ENCODE results near the gene ADGRD2. TPM values are rescaled to one million over a fixed set of nuclear protein-coding genes. Genes with fewer than 3 reads are reported as not detected.

Gene ADGRD2
- polyA plus RNA-seq, 4 donors = not detected

GRCh38 chr9:124517600-124517999 lies 67.3 kb downstream of the ADGRD2 start:
- DNase-seq (no peak), FAIRE-seq (no peak)
- 74 to 87% (median 86%) methylated on average over 5 of the region's 5 CpGs for WGBS, 3 donors
- Histone ChIP-seq H3K4me1 (ENCODE audit: control insufficient read depth in 3 of 3, insufficient read depth in 2 of 3, low read depth in 1 of 3, low read length in 2 of 3) (peaks cover 0 to 10% (median 0%) of the 10 kb centered on the region in 3 donors), H3K36me3 (ENCODE audit: control insufficient read depth in 3 of 3, insufficient read depth in 2 of 3, low read depth in 1 of 3, low read length in 3 of 3) (peaks cover 0 to 18% (median 6%) of the 10 kb centered on the region in 3 donors), H3K9me3 (ENCODE audit: control insufficient read depth in 2 of 2, insufficient read depth in 1 of 2, low read depth in 1 of 2, low read length in 1 of 2) (no peaks in the 10 kb centered on the region), H3K27ac (ENCODE audit: low read depth in 1 of 3, low read length in 2 of 3) (no peak overlapping the region), H3K27me3 (ENCODE audit: control insufficient read depth in 3 of 3, insufficient read depth in 3 of 3, low read length in 3 of 3) (peaks cover 0 to 2% (median 0%) of the 10 kb centered on the region in 3 donors), H3K4me3 (ENCODE audit: low read depth in 1 of 3, low read length in 3 of 3) (no peak overlapping the region)

GRCh38 chr9:124518116-124518515 lies 67.9 kb downstream of the ADGRD2 start:
- DNase-seq (no peak), FAIRE-seq (no peak)
- no peaks in the 10 kb centered on the region for H3K9me3 ChIP-seq (ENCODE audit: control insufficient read depth in 2 of 2, insufficient read depth in 1 of 2, low read depth in 1 of 2, low read length in 1 of 2)
- peaks cover 0 to 20% (median 6%) of the 10 kb centered on the region in 3 donors for H3K36me3 ChIP-seq (ENCODE audit: control insufficient read depth in 3 of 3, insufficient read depth in 2 of 3, low read depth in 1 of 3, low read length in 3 of 3)
- no peak overlapping the region for H3K27ac ChIP-seq (ENCODE audit: low read depth in 1 of 3, low read length in 2 of 3)
- H3K27me3 ChIP-seq (ENCODE audit: control insufficient read depth in 3 of 3, insufficient read depth in 3 of 3, low read length in 3 of 3) = no peaks in the 10 kb centered on the region
- H3K4me3 ChIP-seq (ENCODE audit: low read depth in 1 of 3, low read length in 3 of 3) = no peak overlapping the region
- 94 to 97% (median 96%) methylated on average over 7 of the region's 7 CpGs for WGBS, 3 donors
- H3K4me1 ChIP-seq (ENCODE audit: control insufficient read depth in 3 of 3, insufficient read depth in 2 of 3, low read depth in 1 of 3, low read length in 2 of 3) = peaks cover 0 to 10% (median 0%) of the 10 kb centered on the region in 3 donors

- Histone ChIP-seq H3K4me1 (ENCODE audit: control insufficient read depth in 3 of 3, insufficient read depth in 2 of 3, low read depth in 1 of 3, low read length in 2 of 3) (peaks cover 0 to 10% (median 0%) of the 10 kb centered on the region in 3 donors), H3K36me3 (ENCODE audit: control insufficient read depth in 3 of 3, insufficient read depth in 2 of 3, low read depth in 1 of 3, low read length in 3 of 3) (peaks cover 0 to 20% (median 6%) of the 10 kb centered on the region in 3 donors), H3K27me3 (ENCODE audit: control insufficient read depth in 3 of 3, insufficient read depth in 3 of 3, low read length in 3 of 3) (no peaks in the 10 kb centered on the region), H3K9me3 (ENCODE audit: control insufficient read depth in 2 of 2, insufficient read depth in 1 of 2, low read depth in 1 of 2, low read length in 1 of 2) (no peaks in the 10 kb centered on the region), H3K4me3 (ENCODE audit: low read depth in 1 of 3, low read length in 3 of 3) (no peak overlapping the region), H3K27ac (ENCODE audit: low read depth in 1 of 3, low read length in 2 of 3) (no peak overlapping the region)
- DNase-seq (peak; percentile 12 to 63), FAIRE-seq (no peak)
- WGBS, 3 donors = 14 to 62% (median 37%) methylated on average over 7 of the region's 7 CpGs
Observed at GRCh38 chr9:124520206-124520596, 70.0 kb downstream of the ADGRD2 start.

GRCh38 chr9:124521142-124521541 lies 70.9 kb downstream of the ADGRD2 start:
- peak in 1 of 2 donors; percentile 13 for DNase-seq
- FAIRE-seq = no peak
- 37 to 65% (median 44%) methylated on average over 3 of the region's 3 CpGs for WGBS, 3 donors
- peaks cover 0 to 26% (median 6%) of the 10 kb centered on the region in 3 donors for H3K36me3 ChIP-seq (ENCODE audit: control insufficient read depth in 3 of 3, insufficient read depth in 2 of 3, low read depth in 1 of 3, low read length in 3 of 3)
- no peaks in the 10 kb centered on the region for H3K9me3 ChIP-seq (ENCODE audit: control insufficient read depth in 2 of 2, insufficient read depth in 1 of 2, low read depth in 1 of 2, low read length in 1 of 2)
- H3K27ac ChIP-seq (ENCODE audit: low read depth in 1 of 3, low read length in 2 of 3) = no peak overlapping the region
- no peaks in the 10 kb centered on the region for H3K27me3 ChIP-seq (ENCODE audit: control insufficient read depth in 3 of 3, insufficient read depth in 3 of 3, low read length in 3 of 3)
- H3K4me1 ChIP-seq (ENCODE audit: control insufficient read depth in 3 of 3, insufficient read depth in 2 of 3, low read depth in 1 of 3, low read length in 2 of 3) = peaks cover 0 to 10% (median 0%) of the 10 kb centered on the region in 3 donors
- H3K4me3 ChIP-seq (ENCODE audit: low read depth in 1 of 3, low read length in 3 of 3) = no peak overlapping the region

- no peak overlapping the region for H3K4me3 ChIP-seq (ENCODE audit: low read depth in 1 of 3, low read length in 3 of 3)
- H3K36me3 ChIP-seq (ENCODE audit: control insufficient read depth in 3 of 3, insufficient read depth in 2 of 3, low read depth in 1 of 3, low read length in 3 of 3) = peaks cover 0 to 31% (median 6%) of the 10 kb centered on the region in 3 donors
- no peaks in the 10 kb centered on the region for H3K9me3 ChIP-seq (ENCODE audit: control insufficient read depth in 2 of 2, insufficient read depth in 1 of 2, low read depth in 1 of 2, low read length in 1 of 2)
- peaks cover 0 to 10% (median 0%) of the 10 kb centered on the region in 3 donors for H3K4me1 ChIP-seq (ENCODE audit: control insufficient read depth in 3 of 3, insufficient read depth in 2 of 3, low read depth in 1 of 3, low read length in 2 of 3)
- H3K27ac ChIP-seq (ENCODE audit: low read depth in 1 of 3, low read length in 2 of 3) = no peak overlapping the region
- WGBS, 3 donors = 75 to 86% (median 84%) methylated on average over 7 of the region's 7 CpGs
- FAIRE-seq = no peak
- H3K27me3 ChIP-seq (ENCODE audit: control insufficient read depth in 3 of 3, insufficient read depth in 3 of 3, low read length in 3 of 3) = no peaks in the 10 kb centered on the region
- DNase-seq = no peak
Observed at GRCh38 chr9:124522121-124523098, 72.2 kb downstream of the ADGRD2 start.

GRCh38 chr9:124526174-124526573 lies 75.9 kb downstream of the ADGRD2 start:
- DNase-seq (no peak), FAIRE-seq (no peak)
- peaks cover 0 to 8% (median 0%) of the 10 kb centered on the region in 3 donors for H3K4me1 ChIP-seq (ENCODE audit: control insufficient read depth in 3 of 3, insufficient read depth in 2 of 3, low read depth in 1 of 3, low read length in 2 of 3)
- 93 to 95% (median 94%) methylated on average over 2 of the region's 2 CpGs for WGBS, 3 donors
- no peak overlapping the region for H3K4me3 ChIP-seq (ENCODE audit: low read depth in 1 of 3, low read length in 3 of 3)
- H3K9me3 ChIP-seq (ENCODE audit: control insufficient read depth in 2 of 2, insufficient read depth in 1 of 2, low read depth in 1 of 2, low read length in 1 of 2) = no peaks in the 10 kb centered on the region
- no peaks in the 10 kb centered on the region for H3K27me3 ChIP-seq (ENCODE audit: control insufficient read depth in 3 of 3, insufficient read depth in 3 of 3, low read length in 3 of 3)
- peaks cover 0 to 20% (median 2%) of the 10 kb centered on the region in 3 donors for H3K36me3 ChIP-seq (ENCODE audit: control insufficient read depth in 3 of 3, insufficient read depth in 2 of 3, low read depth in 1 of 3, low read length in 3 of 3)
- no peak overlapping the region for H3K27ac ChIP-seq (ENCODE audit: low read depth in 1 of 3, low read length in 2 of 3)

- no peaks in the 10 kb centered on the region for H3K4me1 ChIP-seq (ENCODE audit: control insufficient read depth in 3 of 3, insufficient read depth in 2 of 3, low read depth in 1 of 3, low read length in 2 of 3)
- H3K9me3 ChIP-seq (ENCODE audit: control insufficient read depth in 2 of 2, insufficient read depth in 1 of 2, low read depth in 1 of 2, low read length in 1 of 2) = no peaks in the 10 kb centered on the region
- no peaks in the 10 kb centered on the region for H3K27me3 ChIP-seq (ENCODE audit: control insufficient read depth in 3 of 3, insufficient read depth in 3 of 3, low read length in 3 of 3)
- WGBS, 3 donors = 82 to 86% (median 84%) methylated on average over 3 of the region's 3 CpGs
- DNase-seq (no peak), FAIRE-seq (no peak)
- no peak overlapping the region for H3K27ac ChIP-seq (ENCODE audit: low read depth in 1 of 3, low read length in 2 of 3)
- peaks cover 0 to 11% (median 2%) of the 10 kb centered on the region in 3 donors for H3K36me3 ChIP-seq (ENCODE audit: control insufficient read depth in 3 of 3, insufficient read depth in 2 of 3, low read depth in 1 of 3, low read length in 3 of 3)
- no peak overlapping the region for H3K4me3 ChIP-seq (ENCODE audit: low read depth in 1 of 3, low read length in 3 of 3)
Observed at GRCh38 chr9:124527781-124528180, 77.5 kb downstream of the ADGRD2 start.
